ENCODE data around the gene TMEM144.

GRCh38 chr4:158189422-158189821 is 20.9 kb upstream of the TMEM144 start:
- TF ChIP-seq EZH2 (IDR thresholded peaks at IDR 0.05; ENCODE audit: low read depth), result no peak
- TF ChIP-seq CTCF (conservative IDR thresholded peaks at IDR 0.05), result no peak

Data from PC-9 (cell line).